ENCODE data around the gene TEF.

GRCh38 chr22:41351011-41351410 is 30.7 kb upstream of the TEF start:
- TF ChIP-seq CTCF (IDR thresholded peaks at IDR 0.05; ENCODE audit: low read length) (no peak), EZH2 (IDR thresholded peaks at IDR 0.05; ENCODE audit: borderline replicate concordance, low read length) (no peak)
